RWPE2 (cell line): ENCODE results near the gene SEMA4D.

ENCODE experiments used
- ATAC-seq: fragments of 200-7000 bp; cut with Tn5 transposase; 3 replicates; pipeline ENCODE4 v1.9.1; 2021; ENCODE audit warnings: low read depth
- DNase-seq: peaks from one replicate; pipeline ENCODE4 v3.0.0-alpha.2; 2020; ENCODE audit warnings: low spot score
- H3K27ac ChIP-seq: fragments of 450-650 bp; 2 replicates; pipeline ENCODE4 v1.5.1; 2017; ENCODE audit warnings: mild to moderate bottlenecking; ENCODE audit not compliant: poor library complexity, severe bottlenecking
- H3K27me3 ChIP-seq: fragments of 250-450 bp; sonication (Bioruptor Pico); 2 replicates; pipeline ENCODE4 v1.5.1; 2021; ENCODE audit warnings: mild to moderate bottlenecking, moderate library complexity; ENCODE audit not compliant: insufficient read depth, poor library complexity, severe bottlenecking
- H3K36me3 ChIP-seq: fragments of 250-450 bp; sonication (Bioruptor Pico); 2 replicates; pipeline ENCODE4 v1.5.1; 2020; ENCODE audit warnings: low read depth, mild to moderate bottlenecking, moderate library complexity
- H3K4me1 ChIP-seq: fragments of 250-450 bp; sonication (Bioruptor Pico); 2 replicates; pipeline ENCODE4 v1.5.1; 2021; ENCODE audit warnings: mild to moderate bottlenecking, moderate library complexity; ENCODE audit not compliant: insufficient read depth, poor library complexity, severe bottlenecking
- H3K4me3 ChIP-seq: fragments of 250-450 bp; sonication (Bioruptor Pico); 2 replicates; pipeline ENCODE4 v1.5.1; 2021; ENCODE audit warnings: mild to moderate bottlenecking, moderate library complexity; ENCODE audit not compliant: severe bottlenecking
- H3K9me3 ChIP-seq: fragments of 250-450 bp; sonication (Bioruptor Pico); 2 replicates; pipeline ENCODE4 v1.5.1; 2021; ENCODE audit warnings: mild to moderate bottlenecking, moderate library complexity; ENCODE audit not compliant: severe bottlenecking
- TF ChIP-seq, protein P1 (sequence below): fragments of 450-650 bp; IDR thresholded peaks from one replicate; pipeline ENCODE4 v1.5.1; 2017; ENCODE audit warnings: mild to moderate bottlenecking, moderate library complexity; ENCODE audit not compliant: poor library complexity, severe bottlenecking

Gene SEMA4D

DNA sequence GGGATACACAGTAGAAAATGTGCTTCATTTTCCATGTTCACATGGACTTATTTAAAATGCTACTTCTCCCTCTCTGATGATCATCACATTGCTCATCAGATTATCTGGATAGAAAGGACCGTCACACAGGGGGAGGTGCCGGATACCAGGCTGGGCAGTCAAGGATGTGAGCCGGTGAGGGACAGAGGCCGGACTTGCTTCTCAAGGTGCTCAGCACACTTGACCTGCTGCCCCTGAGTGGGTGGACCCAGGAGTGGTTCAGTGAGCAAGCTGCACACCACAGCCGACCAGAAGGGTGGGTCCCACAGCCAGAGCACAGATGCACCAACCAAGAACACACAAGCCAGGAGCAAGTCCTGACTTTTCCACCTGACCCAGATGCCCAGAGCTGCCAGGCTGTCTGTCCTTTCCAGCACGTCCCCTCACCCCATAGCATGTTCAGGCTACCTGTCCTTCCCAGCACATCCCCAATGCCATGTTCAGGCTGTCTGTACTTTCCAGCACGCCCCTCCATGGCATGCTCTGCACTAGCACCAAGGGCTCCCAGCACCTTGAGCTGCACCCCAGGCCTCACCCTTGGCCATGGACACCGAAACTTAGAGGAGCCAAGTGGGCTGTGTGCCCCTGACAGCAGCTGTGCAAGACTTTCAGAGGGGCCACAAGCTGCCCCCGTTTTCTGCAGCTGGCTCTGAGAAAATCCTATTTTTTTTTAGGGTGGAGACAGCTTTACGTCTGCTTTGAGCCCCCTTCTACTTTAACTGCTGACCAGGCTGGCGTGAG is 101.8 kb downstream of the SEMA4D start:
- no peaks in the 10 kb centered on the region for H3K27me3 ChIP-seq
- TF ChIP-seq, protein P1, sequence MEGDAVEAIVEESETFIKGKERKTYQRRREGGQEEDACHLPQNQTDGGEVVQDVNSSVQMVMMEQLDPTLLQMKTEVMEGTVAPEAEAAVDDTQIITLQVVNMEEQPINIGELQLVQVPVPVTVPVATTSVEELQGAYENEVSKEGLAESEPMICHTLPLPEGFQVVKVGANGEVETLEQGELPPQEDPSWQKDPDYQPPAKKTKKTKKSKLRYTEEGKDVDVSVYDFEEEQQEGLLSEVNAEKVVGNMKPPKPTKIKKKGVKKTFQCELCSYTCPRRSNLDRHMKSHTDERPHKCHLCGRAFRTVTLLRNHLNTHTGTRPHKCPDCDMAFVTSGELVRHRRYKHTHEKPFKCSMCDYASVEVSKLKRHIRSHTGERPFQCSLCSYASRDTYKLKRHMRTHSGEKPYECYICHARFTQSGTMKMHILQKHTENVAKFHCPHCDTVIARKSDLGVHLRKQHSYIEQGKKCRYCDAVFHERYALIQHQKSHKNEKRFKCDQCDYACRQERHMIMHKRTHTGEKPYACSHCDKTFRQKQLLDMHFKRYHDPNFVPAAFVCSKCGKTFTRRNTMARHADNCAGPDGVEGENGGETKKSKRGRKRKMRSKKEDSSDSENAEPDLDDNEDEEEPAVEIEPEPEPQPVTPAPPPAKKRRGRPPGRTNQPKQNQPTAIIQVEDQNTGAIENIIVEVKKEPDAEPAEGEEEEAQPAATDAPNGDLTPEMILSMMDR: no peak
- no peak overlapping the region for H3K27ac ChIP-seq
- H3K4me1 ChIP-seq: no peaks in the 10 kb centered on the region
- no peaks in the 10 kb centered on the region for H3K9me3 ChIP-seq
- no peak for ATAC-seq
- DNase-seq: no peak
- H3K36me3 ChIP-seq: no peaks in the 10 kb centered on the region
- H3K4me3 ChIP-seq: no peak overlapping the region

DNA sequence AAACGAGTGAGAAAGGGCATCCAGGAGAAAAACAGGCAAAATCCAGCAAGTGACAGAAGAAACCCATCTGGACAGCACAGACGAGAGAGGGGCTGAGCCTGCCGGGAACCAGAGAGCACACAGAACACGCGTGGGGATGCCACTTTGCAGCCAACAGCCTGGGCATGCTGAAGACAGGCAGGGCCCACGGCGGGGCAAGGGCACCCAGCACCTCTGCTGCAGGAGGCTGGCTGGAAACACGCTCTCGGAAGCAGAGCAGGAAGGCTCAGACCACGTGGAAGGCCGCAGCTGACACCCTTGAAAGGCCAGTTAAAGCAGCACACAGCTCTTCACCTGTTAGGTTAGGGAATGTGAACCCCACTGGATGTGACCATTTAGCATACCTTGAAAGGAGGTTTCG is 103.5 kb downstream of the SEMA4D start:
- DNase-seq (no peak), ATAC-seq (no peak)
- no peaks in the 10 kb centered on the region for H3K36me3 ChIP-seq
- no peak overlapping the region for H3K4me3 ChIP-seq
- H3K27ac ChIP-seq: no peak overlapping the region
- H3K4me1 ChIP-seq: no peaks in the 10 kb centered on the region
- no peaks in the 10 kb centered on the region for H3K27me3 ChIP-seq
- TF ChIP-seq, protein P1: no peak
- no peaks in the 10 kb centered on the region for H3K9me3 ChIP-seq

DNA sequence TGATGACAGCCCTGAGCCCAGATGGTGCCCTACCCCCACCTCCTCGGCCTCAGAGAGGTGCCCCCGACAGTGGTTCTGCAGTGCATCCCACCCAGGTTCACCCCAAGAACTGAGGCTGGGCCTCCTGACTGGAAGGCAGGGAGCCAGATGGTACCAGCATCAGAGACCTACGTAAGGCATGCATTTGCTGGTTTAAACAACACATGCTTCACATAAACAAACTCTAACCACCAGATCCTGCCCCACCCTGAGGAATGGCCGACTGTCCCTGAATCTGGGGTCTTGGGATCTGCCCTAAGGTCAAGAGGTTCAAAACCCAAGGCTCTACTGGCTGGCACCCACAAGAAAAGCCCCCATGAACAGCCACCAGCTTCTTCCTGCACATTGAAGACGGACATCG is 106.3 kb downstream of the SEMA4D start:
- Histone ChIP-seq H3K4me3 (no peak overlapping the region), H3K36me3 (peaks cover 2% of the 10 kb centered on the region; the same call in 1 of the 2 replicates), H3K4me1 (peaks cover 8% of the 10 kb centered on the region), H3K27me3 (no peaks in the 10 kb centered on the region), H3K27ac (no peak overlapping the region), H3K9me3 (no peaks in the 10 kb centered on the region)
- DNase-seq (no peak), ATAC-seq (no peak)
- TF ChIP-seq, protein P1: no peak

DNA sequence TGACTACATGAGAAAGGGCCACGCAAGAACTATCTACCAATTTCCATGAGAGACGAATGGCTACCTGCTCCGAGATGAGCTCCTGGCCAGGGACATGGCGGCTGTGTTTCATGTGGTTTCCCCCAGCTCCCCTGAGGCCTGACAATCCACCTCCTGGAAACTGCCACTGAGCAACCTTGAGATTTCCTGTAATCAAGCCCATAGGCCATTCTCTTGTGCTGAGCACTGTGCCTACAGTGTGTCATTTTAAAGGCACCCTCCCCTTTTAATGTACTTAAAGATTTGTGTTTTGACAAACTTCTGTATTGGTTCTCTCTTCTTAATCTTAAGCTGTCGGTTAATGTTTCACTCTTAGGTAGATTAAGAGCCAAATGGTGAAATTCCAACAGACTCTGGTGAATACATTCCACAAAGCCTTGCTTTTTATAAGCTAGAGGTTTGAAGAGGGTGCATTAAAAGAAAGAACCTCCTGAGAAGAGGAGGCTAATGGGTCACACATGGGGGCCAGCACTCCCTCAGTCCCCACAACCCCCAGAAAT is 107.3 kb downstream of the SEMA4D start:
- TF ChIP-seq, protein P1: no peak
- no peaks in the 10 kb centered on the region for H3K27me3 ChIP-seq
- H3K9me3 ChIP-seq: no peaks in the 10 kb centered on the region
- H3K36me3 ChIP-seq: peaks cover 6% of the 10 kb centered on the region; the same call in 1 of the 2 replicates
- peaks cover 9% of the 10 kb centered on the region for H3K4me1 ChIP-seq
- H3K4me3 ChIP-seq: no peak overlapping the region
- DNase-seq (no peak), ATAC-seq (no peak)
- H3K27ac ChIP-seq: no peak overlapping the region

DNA sequence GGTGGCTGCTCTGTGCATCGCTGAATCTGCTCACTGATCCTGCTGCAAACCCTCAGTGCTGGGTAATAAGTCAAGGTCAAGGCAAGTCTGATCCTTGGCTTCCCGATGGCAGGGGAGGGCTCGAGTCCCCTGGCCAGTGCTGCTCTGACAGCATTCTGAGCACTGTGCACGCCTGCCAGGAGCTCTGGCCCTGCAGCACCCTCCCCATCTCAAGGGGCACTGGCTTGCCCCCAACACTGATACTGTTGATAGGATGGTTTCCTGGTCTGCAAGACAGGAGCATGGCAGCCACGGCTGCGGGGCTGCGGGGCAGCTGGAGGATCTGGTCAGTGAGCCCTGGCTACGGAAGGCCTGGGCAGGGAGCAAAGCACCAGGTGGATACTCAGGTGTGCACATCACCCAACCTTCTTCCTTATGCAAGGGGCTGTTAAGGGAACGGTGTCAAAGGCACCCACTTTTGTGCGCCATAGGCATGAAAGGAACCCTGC is 107.8 kb downstream of the SEMA4D start:
- no peak for ATAC-seq
- Histone ChIP-seq H3K36me3 (peaks cover 6% of the 10 kb centered on the region; the same call in 1 of the 2 replicates), H3K27ac (no peak overlapping the region), H3K4me1 (peaks cover 9% of the 10 kb centered on the region), H3K27me3 (no peaks in the 10 kb centered on the region), H3K4me3 (no peak overlapping the region), H3K9me3 (no peaks in the 10 kb centered on the region)
- DNase-seq: no peak
- TF ChIP-seq, protein P1: no peak
